Calu3 (cell line): ENCODE measurements around the gene POU2F2. TPM values are rescaled to one million over a fixed set of nuclear protein-coding genes. Genes with fewer than 3 reads are reported as not detected.

Experiments
- BruUV-seq: library from RNA; stranded (reverse); fragments of 400-500 nt; replicated peaks from 2 replicates; lab custom pipeline; 2021; lab: Mats Ljungman, UMichigan
- CTCF ChIA-PET: fragments of 300-600 bp; sonication (Branson Sonifier 250); formaldehyde crosslinking; loops from one replicate; lab custom pipeline; 2022; ENCODE audit warnings: antibody characterized with exemption; lab: Charles Lee
- DNase-seq: peaks from one replicate; pipeline ENCODE4 v3.0.0; 2022
- H3K27ac Mint-ChIP-seq: one replicate; pipeline ENCODE4 v1.8.0; 2022; ENCODE audit warnings: mixed read lengths; ENCODE audit not compliant: unreplicated experiment
- H3K27me3 Mint-ChIP-seq: one replicate; pipeline ENCODE4 v1.8.0; 2022; ENCODE audit warnings: mixed read lengths; ENCODE audit not compliant: unreplicated experiment
- H3K36me3 Mint-ChIP-seq: one replicate; pipeline ENCODE4 v1.8.0; 2022; ENCODE audit warnings: mild to moderate bottlenecking, moderate library complexity, mixed read lengths; ENCODE audit not compliant: insufficient read depth, unreplicated experiment
- H3K4me1 Mint-ChIP-seq: one replicate; pipeline ENCODE4 v1.8.0; 2022; ENCODE audit warnings: mild to moderate bottlenecking, low read depth, mixed read lengths; ENCODE audit not compliant: unreplicated experiment
- H3K4me3 Mint-ChIP-seq: one replicate; pipeline ENCODE4 v1.8.0; 2022; ENCODE audit warnings: mild to moderate bottlenecking, low read depth, moderate library complexity, mixed read lengths; ENCODE audit not compliant: unreplicated experiment
- H3K9me3 Mint-ChIP-seq: one replicate; pipeline ENCODE4 v1.8.0; 2022; ENCODE audit warnings: low read depth, mixed read lengths; ENCODE audit not compliant: unreplicated experiment
- intact Hi-C: fragments of 100-400 bp; cut with micrococcal nuclease; formaldehyde crosslinking; loops from one replicate; pipeline ENCODE4 v1.10.0; 2022; ENCODE audit not compliant: unreplicated experiment
- total RNA-seq: library from RNA; stranded (reverse); gene quantifications from 2 replicates; pipeline ENCODE4 v1.2.3, GENCODE V29; 2022
- TF ChIP-seq, protein P1 (sequence below): fragments of 200-600 bp; IDR thresholded peaks from one replicate; pipeline ENCODE4 v1.8.0; 2022; ENCODE audit warnings: antibody characterized with exemption; ENCODE audit not compliant: unreplicated experiment

Gene POU2F2
- total RNA-seq, 1 experiment from 2014 or later = 4.6 TPM

DNA sequence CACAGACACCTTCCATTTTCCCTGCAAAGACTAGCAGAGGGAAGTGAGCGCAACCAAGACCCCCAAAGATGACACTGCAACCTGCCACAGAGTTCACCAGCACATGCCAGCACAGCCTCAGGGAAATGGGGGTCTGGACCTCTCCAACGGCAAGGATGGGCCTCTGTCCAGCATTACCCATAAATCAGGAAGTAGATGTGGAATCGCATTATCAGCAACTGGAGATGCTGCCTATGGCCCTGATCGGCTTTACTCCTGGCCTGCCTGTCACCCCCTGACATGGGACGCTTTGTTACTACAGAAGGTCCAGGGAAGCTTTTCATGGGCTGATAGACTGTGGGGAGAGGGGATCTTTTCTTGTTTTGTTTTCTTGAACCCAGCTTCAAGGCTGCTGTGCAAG, 41.4 kb upstream of the POU2F2 start:
- CTCF ChIA-PET = no interaction called here
- TF ChIP-seq, protein P1, sequence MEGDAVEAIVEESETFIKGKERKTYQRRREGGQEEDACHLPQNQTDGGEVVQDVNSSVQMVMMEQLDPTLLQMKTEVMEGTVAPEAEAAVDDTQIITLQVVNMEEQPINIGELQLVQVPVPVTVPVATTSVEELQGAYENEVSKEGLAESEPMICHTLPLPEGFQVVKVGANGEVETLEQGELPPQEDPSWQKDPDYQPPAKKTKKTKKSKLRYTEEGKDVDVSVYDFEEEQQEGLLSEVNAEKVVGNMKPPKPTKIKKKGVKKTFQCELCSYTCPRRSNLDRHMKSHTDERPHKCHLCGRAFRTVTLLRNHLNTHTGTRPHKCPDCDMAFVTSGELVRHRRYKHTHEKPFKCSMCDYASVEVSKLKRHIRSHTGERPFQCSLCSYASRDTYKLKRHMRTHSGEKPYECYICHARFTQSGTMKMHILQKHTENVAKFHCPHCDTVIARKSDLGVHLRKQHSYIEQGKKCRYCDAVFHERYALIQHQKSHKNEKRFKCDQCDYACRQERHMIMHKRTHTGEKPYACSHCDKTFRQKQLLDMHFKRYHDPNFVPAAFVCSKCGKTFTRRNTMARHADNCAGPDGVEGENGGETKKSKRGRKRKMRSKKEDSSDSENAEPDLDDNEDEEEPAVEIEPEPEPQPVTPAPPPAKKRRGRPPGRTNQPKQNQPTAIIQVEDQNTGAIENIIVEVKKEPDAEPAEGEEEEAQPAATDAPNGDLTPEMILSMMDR = no peak
- no TSS peak for BruUV-seq
- peaks cover 35% of the 10 kb centered on the region for H3K4me1 Mint-ChIP-seq
- DNase-seq = no peak
- no peaks in the 10 kb centered on the region for H3K27me3 Mint-ChIP-seq
- no peaks in the 10 kb centered on the region for H3K9me3 Mint-ChIP-seq
- intact Hi-C loops = no loop called here
- H3K4me3 Mint-ChIP-seq = no peak overlapping the region
- no peak overlapping the region for H3K27ac Mint-ChIP-seq
- peaks cover 5% of the 10 kb centered on the region for H3K36me3 Mint-ChIP-seq

DNA sequence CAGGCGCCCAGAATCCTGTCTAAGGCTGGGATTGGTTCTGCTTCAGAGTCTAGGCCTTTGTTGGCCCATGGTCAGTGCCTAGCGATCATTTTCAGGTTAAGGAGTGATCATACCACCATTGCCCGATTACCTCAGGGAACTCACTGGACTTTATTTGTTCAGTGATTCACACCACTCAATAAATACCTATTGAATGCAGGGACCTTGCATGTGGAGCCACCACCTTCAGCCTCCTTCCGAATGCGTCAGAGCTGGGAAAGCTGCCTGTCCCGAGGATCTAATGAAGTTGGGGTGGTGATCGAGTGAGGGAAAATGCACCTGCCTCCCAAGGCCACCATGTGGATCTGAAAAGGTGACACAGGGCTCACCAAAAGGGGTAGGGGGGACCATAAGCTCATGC, 40.0 kb upstream of the POU2F2 start:
- intact Hi-C loops = no loop called here
- peak; percentile 79 for DNase-seq
- Mint-ChIP-seq H3K4me3 (no peak overlapping the region), H3K4me1 (peaks cover 35% of the 10 kb centered on the region), H3K27me3 (no peaks in the 10 kb centered on the region), H3K27ac (peak overlapping the region; percentile 49), H3K36me3 (peaks cover 5% of the 10 kb centered on the region), H3K9me3 (no peaks in the 10 kb centered on the region)
- CTCF ChIA-PET = interaction anchor here (0.6 to 1.5 kb wide), 5 partner anchors 13 to 159 kb away, joined by 3 to 5 read pairs (median 3); no protein-coding TSS in a partner anchor
- no TSS peak for BruUV-seq
- TF ChIP-seq, protein P1 = no peak

DNA sequence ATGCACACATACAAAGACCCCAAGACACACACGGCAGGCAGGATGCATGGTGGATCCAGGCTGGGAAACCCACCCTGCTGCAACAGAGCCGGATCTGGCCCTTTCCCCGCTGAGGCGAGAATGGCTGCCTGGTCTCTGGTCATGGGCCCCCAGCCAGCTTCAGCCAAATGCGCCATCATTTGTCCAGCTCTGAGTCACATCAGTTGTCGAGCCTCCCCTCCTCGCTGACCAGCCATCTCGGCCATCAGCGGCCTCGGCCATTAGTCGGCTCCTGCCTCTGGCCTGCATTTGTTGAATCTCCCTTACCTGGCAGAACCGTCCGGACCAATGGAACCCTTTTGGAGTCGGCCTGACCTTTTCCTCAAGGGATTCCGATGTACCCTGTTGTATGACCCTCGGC, 38.5 kb upstream of the POU2F2 start:
- CTCF ChIA-PET = interaction anchor here (0.6 kb wide), 1 partner anchor 18 kb away, joined by 4 read pairs; no protein-coding TSS in a partner anchor
- Mint-ChIP-seq H3K36me3 (peaks cover 5% of the 10 kb centered on the region), H3K9me3 (no peaks in the 10 kb centered on the region), H3K4me1 (peaks cover 37% of the 10 kb centered on the region), H3K27ac (peak overlapping the region; percentile 4), H3K4me3 (no peak overlapping the region), H3K27me3 (no peaks in the 10 kb centered on the region)
- intact Hi-C loops = no loop called here
- TF ChIP-seq, protein P1 = no peak
- DNase-seq = no peak
- BruUV-seq = no TSS peak

DNA sequence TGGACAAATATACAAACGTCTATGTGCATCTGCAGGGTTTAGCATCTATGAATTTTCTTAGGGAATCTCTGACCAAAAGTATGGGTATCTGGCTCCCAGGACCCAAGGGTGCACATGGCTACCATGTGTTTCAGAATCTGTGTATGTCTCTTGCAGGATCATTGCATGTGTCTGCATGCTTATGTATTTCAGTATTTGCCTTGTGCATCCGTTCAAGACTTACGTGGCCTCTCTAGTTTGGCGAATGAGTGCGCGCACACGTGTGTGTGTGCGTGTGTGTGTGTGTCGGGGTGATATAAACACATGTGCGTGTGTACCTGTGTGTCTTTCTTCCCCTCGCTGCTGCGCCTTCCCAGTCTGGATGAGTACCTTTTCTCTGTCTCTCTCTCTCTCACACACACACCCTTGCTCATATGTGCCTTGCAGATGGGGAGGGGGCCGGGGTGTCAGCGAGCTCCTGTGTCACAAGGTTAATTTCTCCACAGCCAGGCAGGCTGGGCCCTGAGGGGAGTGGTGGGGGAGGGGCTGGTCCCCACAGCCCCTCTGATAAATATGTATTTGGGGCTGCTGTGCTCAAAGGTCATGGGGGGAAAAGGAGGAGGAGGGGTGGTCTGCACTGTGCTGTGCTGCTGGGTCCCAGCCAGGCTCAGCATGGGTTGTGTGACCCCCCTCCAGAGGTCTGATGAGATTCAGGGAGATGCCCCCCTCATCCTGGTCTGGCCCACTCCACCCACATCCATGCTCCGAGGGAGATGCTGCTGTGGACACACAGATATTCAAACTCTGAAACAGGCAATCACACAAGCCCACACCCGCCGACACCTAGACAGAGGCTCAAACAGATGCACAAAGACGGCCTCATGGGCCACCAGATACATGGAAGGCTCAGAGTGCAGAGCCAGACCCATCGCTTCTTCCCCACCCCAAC, 37.5 kb upstream of the POU2F2 start:
- no peak overlapping the region for H3K27ac Mint-ChIP-seq
- H3K4me1 Mint-ChIP-seq = peaks cover 46% of the 10 kb centered on the region
- no peaks in the 10 kb centered on the region for H3K27me3 Mint-ChIP-seq
- CTCF ChIA-PET = interaction anchor here (0.6 kb wide), 1 partner anchor 52 kb away, joined by 4 read pairs; no protein-coding TSS in a partner anchor
- intact Hi-C loops = no loop called here
- TF ChIP-seq, protein P1 = no peak
- H3K4me3 Mint-ChIP-seq = no peak overlapping the region
- H3K36me3 Mint-ChIP-seq = peaks cover 5% of the 10 kb centered on the region
- DNase-seq = no peak
- BruUV-seq = no TSS peak
- no peaks in the 10 kb centered on the region for H3K9me3 Mint-ChIP-seq
